GM12874 (cell line): ENCODE measurements around the gene INHBA.

Experiments
- CTCF ChIP-seq: IDR thresholded peaks from 2 replicates; pipeline ENCODE4 v1.5.1; 2011; ENCODE audit warnings: low read depth, mild to moderate bottlenecking, control low read depth, low read length, moderate library complexity; ENCODE audit not compliant: insufficient read depth

INHBA gene

GRCh38 chr7:41738806-41739205 is 35.9 kb upstream of the INHBA start:
- no peak for TF ChIP-seq CTCF

- no peak for TF ChIP-seq CTCF
These were observed 35.4 kb upstream of the INHBA start for GRCh38 chr7:41738336-41738735.

GRCh38 chr7:41735206-41735605 is 32.3 kb upstream of the INHBA start:
- TF ChIP-seq CTCF: no peak

GRCh38 chr7:41732843-41733306 is 30.0 kb upstream of the INHBA start:
- no peak for TF ChIP-seq CTCF

- TF ChIP-seq CTCF: no peak
These were observed 29.5 kb upstream of the INHBA start for GRCh38 chr7:41732436-41732785.

- peak; percentile 17; the same call in 1 of the 2 replicates for TF ChIP-seq CTCF
These were observed 28.9 kb upstream of the INHBA start for GRCh38 chr7:41731493-41732435.

GRCh38 chr7:41730668-41731067 is 27.8 kb upstream of the INHBA start:
- TF ChIP-seq CTCF: no peak
